ENCODE measurements around the gene GSN.

Gene GSN

GRCh38 chr9:121328476-121328875 lies 60.5 kb downstream of the GSN start:
- H4K20me1 ChIP-seq (ENCODE audit: insufficient read depth, low read length, poor library complexity, severe bottlenecking): no peaks in the 10 kb centered on the region
- TF ChIP-seq EZH2phosphoT487 (IDR thresholded peaks at IDR 0.05; ENCODE audit: borderline replicate concordance) (no peak), CTCF (conservative IDR thresholded peaks at IDR 0.05; ENCODE audit: low read length) (no peak)
- no peak overlapping the region for H2AFZ ChIP-seq (ENCODE audit: low read length)
- H3K36me3 ChIP-seq (ENCODE audit: insufficient read depth, low read length): peaks cover 4% of the 10 kb centered on the region; the same call in 1 of the 2 replicates
- no peak overlapping the region for H3K9ac ChIP-seq (ENCODE audit: low read depth, low read length, poor library complexity, severe bottlenecking)
- no peaks in the 10 kb centered on the region for H3K4me1 ChIP-seq (ENCODE audit: insufficient read depth, low read length, poor library complexity, severe bottlenecking)
- no peaks in the 10 kb centered on the region for H3K9me2 ChIP-seq (replicated peaks; ENCODE audit: low read depth, low read length)
- H3K4me2 ChIP-seq (ENCODE audit: low read depth, low read length, poor library complexity, severe bottlenecking): no peak overlapping the region
- no peaks in the 10 kb centered on the region for H3F3A ChIP-seq (ENCODE audit: low read depth)
- no peaks in the 10 kb centered on the region for H3K9me3 ChIP-seq (ENCODE audit: insufficient read depth, low read depth, low read length)
- no peaks in the 10 kb centered on the region for H3K79me2 ChIP-seq (ENCODE audit: insufficient read depth, low read length)
- no peak overlapping the region for H3K4me3 ChIP-seq (ENCODE audit: low read length, poor library complexity, severe bottlenecking)
- H3K27me3 ChIP-seq (ENCODE audit: insufficient read depth, low read length, poor library complexity, severe bottlenecking): no peaks in the 10 kb centered on the region

- no peaks in the 10 kb centered on the region for H3K27me3 ChIP-seq (ENCODE audit: insufficient read depth, low read length, poor library complexity, severe bottlenecking)
- H4K20me1 ChIP-seq (ENCODE audit: insufficient read depth, low read length, poor library complexity, severe bottlenecking): no peaks in the 10 kb centered on the region
- no peak overlapping the region for H3K9ac ChIP-seq (ENCODE audit: low read depth, low read length, poor library complexity, severe bottlenecking)
- no peaks in the 10 kb centered on the region for H3K4me1 ChIP-seq (ENCODE audit: insufficient read depth, low read length, poor library complexity, severe bottlenecking)
- H3K4me3 ChIP-seq (ENCODE audit: low read length, poor library complexity, severe bottlenecking): no peak overlapping the region
- no peaks in the 10 kb centered on the region for H3K9me3 ChIP-seq (ENCODE audit: insufficient read depth, low read depth, low read length)
- no peaks in the 10 kb centered on the region for H3K9me2 ChIP-seq (replicated peaks; ENCODE audit: low read depth, low read length)
- no peaks in the 10 kb centered on the region for H3K79me2 ChIP-seq (ENCODE audit: insufficient read depth, low read length)
- peak; percentile 32 for TF ChIP-seq CTCF (conservative IDR thresholded peaks at IDR 0.05; ENCODE audit: low read length)
- no peak for TF ChIP-seq EZH2phosphoT487 (IDR thresholded peaks at IDR 0.05; ENCODE audit: borderline replicate concordance)
- H3K36me3 ChIP-seq (ENCODE audit: insufficient read depth, low read length): peaks cover 4% of the 10 kb centered on the region; the same call in 1 of the 2 replicates
- no peak overlapping the region for H2AFZ ChIP-seq (ENCODE audit: low read length)
- H3F3A ChIP-seq (ENCODE audit: low read depth): no peaks in the 10 kb centered on the region
- H3K4me2 ChIP-seq (ENCODE audit: low read depth, low read length, poor library complexity, severe bottlenecking): no peak overlapping the region
Measured at GRCh38 chr9:121328876-121329681, 61.1 kb downstream of the GSN start.

- H4K20me1 ChIP-seq (ENCODE audit: insufficient read depth, low read length, poor library complexity, severe bottlenecking): no peaks in the 10 kb centered on the region
- H3K9me3 ChIP-seq (ENCODE audit: insufficient read depth, low read depth, low read length): no peaks in the 10 kb centered on the region
- H3K79me2 ChIP-seq (ENCODE audit: insufficient read depth, low read length): no peaks in the 10 kb centered on the region
- peaks cover 8% of the 10 kb centered on the region for H3K4me1 ChIP-seq (ENCODE audit: insufficient read depth, low read length, poor library complexity, severe bottlenecking)
- TF ChIP-seq CTCF (conservative IDR thresholded peaks at IDR 0.05; ENCODE audit: low read length) (no peak), EZH2phosphoT487 (IDR thresholded peaks at IDR 0.05; ENCODE audit: borderline replicate concordance) (no peak)
- no peak overlapping the region for H2AFZ ChIP-seq (ENCODE audit: low read length)
- H3K36me3 ChIP-seq (ENCODE audit: insufficient read depth, low read length): peaks cover 3% of the 10 kb centered on the region; the same call in 1 of the 2 replicates
- H3F3A ChIP-seq (ENCODE audit: low read depth): no peaks in the 10 kb centered on the region
- no peak overlapping the region for H3K4me3 ChIP-seq (ENCODE audit: low read length, poor library complexity, severe bottlenecking)
- no peaks in the 10 kb centered on the region for H3K27me3 ChIP-seq (ENCODE audit: insufficient read depth, low read length, poor library complexity, severe bottlenecking)
- no peak overlapping the region for H3K9ac ChIP-seq (ENCODE audit: low read depth, low read length, poor library complexity, severe bottlenecking)
- H3K9me2 ChIP-seq (replicated peaks; ENCODE audit: low read depth, low read length): no peaks in the 10 kb centered on the region
- H3K4me2 ChIP-seq (ENCODE audit: low read depth, low read length, poor library complexity, severe bottlenecking): no peak overlapping the region
Measured at GRCh38 chr9:121331549-121331948, 63.6 kb downstream of the GSN start.
